ENCODE data around the gene SAA1.
A peak's percentile ranks its signal among the peaks of the same experiment; 100 is the strongest.
"Not testable (repeated sequence)": the region's sequence is repeated elsewhere in the genome, so short reads cannot be mapped to it uniquely, and the experiment has no call there.

The SAA1 gene

DNA sequence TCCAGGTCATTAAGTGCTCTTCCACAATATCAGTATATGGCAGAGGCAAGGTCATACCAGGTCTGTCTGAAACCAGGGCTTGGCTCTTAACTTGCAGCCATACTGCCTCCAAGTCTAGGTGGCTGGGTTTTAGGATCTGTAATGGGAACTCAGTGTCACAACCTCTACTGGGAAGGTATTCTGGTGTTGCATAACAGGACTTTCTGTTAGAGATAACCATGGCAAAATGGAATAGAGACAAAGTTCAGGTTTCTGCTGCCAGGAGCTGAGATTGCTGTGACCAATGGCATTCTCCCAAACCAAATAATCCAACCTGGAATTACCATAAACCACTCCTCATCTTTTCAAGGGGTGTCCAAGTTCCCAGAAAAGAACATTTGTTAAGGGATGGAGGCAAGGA lies 6.8 kb upstream of the SAA1 start:
- DNase-seq (ENCODE audit: low spot score), result no peak

DNA sequence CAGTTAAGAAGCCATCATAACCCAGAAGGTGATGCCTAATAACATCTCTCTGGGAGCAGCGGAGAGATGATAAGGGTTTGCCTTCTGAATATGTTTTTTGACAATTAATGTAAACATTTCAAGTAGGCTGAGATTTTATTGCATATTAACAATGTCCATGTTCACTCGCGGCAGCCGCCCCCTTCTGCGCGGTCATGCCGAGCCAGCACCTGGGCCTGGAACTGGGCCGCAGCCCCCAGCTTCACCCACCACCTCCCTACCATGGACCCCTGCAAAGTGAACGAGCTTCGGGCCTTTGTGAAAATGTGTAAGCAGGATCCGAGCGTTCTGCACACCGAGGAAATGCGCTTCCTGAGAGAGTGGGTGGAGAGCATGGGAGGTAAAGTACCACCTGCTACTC lies 4.3 kb upstream of the SAA1 start:
- no peak for DNase-seq (ENCODE audit: low spot score)

DNA sequence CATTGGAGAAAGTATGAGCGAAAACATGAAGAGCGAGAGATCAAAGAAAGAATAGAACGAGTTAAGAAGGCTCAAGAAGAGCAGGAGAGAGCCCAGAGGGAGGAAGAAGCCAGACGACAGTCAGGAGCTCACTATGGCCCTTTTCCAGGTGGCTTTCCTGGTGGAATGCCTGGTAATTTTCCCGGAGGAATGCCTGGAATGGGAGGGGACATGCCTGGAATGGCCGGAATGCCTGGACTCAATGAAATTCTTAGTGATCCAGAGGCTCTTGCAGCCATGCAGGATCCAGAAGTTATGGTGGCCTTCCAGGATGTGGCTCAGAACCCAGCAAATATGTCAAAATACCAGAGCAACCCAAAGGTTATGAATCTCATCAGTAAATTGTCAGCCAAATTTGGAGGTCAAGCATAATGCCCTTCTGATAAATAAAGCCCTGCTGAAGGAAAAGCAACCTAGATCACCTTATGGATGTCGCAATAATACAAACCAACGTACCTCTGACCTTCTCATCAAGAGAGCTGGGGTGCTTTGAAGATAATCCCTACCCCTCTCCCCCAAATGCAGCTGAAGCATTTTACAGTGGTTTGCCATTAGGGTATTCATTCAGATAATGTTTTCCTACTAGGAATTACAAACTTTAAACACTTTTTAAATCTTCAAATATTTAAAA lies 3.2 kb upstream of the SAA1 start:
- DNase-seq (ENCODE audit: low spot score), result peak; percentile 5

DNA sequence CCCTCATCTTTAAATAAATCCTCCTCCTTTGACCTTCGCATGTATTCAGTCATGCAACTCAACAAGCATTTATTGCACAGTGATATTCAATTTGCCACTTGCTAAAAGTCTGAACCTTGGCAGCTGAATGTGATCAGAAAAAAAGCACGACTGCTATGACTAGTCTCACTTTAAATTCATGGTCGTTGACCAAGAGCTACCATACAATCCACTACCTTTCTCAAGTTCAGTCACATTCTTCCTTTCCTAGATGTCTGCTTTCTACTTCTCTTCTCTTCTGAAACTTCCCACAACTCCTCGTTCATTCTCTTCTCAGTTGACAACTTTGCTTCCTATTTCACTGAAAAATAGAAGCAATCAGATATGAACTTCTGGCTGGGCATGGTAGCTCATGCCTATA lies 2.0 kb upstream of the SAA1 start:
- no peak for DNase-seq (ENCODE audit: low spot score)

DNA sequence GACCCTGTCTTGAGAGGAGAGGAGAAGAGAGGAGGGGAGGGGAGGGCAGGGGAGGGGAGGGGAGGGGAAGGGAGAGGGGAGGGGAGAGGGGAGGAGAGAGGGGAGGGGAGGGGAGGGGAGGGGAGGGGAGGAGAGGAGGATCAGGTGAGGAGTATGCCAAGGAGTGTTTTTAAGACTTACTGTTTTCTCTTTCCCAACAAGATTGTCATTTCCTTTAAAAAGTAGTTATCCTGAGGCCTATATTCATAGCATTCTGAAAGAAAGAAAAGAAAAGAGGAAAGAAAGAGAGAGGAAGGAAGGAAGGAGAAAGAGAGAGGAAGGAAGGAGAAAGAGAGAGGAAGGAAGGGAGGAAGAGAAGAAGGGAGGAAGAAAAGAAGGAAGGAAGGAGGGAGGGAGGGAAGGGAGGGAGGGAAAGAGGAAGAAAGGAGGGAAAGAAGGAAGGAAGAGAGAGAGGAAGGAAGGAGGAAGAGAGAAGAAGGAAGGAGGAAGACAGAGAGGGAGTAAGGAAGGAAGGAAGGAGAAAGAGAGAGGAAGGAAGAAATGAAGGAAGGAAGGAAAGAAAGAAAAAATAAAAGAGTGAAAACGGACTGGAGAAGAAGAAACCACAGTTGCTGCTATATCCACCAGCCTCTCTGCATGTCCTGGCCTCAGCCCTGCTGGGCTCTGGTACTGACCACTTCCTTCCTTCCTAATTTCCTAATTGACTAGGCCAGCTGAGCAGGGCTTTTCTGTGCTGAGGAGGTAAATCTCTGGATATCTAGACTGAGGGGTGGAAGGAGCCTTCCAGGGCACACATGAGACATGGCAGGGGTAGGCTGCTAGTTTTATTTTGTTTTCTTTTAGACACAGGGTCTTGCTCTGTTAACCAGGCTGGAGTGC lies 1.1 kb upstream of the SAA1 start:
- DNase-seq (ENCODE audit: low spot score), result no peak

DNA sequence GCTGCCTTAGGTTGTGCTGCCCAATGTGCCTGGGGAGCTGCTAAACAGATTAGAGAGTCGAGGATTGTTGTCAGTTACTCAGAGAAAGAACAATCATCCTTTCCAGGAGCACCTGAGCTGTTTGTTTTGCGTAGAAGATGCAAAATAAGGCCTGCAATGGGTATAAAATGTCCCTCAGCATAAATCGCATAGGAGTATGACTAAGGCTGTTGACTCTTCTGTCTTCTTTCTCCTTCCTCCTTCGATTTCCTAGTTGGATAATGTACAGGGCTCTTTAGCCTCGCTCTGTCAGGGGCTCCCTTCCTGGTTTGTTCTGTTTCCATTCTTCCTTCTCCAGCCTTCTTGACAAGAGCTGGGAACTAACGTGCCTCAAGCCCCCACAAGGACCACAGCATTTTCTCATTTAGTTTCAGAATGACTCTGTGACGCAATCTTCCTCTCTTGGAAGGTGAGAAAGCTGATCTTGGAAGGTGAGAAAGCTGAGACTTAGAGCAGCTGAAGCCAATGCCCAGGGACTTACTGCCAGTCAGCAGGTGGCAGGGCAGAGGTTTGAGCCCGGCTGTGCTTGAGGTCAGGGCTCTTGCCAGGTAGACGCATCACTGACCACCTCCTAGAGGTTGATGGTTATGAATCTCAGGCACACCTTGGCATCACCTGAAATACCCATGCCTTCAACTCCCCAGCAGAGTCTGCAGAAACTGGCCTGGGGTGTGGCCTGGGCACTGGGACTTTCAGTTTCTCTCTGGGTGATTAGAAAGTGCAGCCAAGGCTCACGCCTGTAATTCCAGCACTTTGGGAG lies 1.5 kb downstream of the SAA1 start:
- DNase-seq (ENCODE audit: low spot score), result not testable (repeated sequence)

DNA sequence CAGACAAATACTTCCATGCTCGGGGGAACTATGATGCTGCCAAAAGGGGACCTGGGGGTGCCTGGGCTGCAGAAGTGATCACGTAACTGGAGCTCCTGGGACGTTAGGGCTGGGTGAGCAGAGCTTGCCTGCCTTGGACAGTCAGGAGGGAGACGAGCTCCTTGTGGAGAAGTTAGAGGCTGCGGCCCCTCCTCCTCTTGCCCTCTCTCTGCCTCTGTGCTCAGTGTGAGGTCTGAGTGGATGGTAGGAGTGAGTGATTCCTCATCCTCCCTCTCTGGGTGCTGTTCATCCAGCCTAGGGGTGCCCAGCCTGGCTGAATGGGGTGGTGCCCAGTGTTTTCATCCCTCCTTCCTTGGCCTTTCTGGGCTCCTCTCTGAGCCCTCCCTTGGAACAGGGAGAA lies 3.2 kb downstream of the SAA1 start:
- not testable (repeated sequence) for DNase-seq (ENCODE audit: low spot score)

DNA sequence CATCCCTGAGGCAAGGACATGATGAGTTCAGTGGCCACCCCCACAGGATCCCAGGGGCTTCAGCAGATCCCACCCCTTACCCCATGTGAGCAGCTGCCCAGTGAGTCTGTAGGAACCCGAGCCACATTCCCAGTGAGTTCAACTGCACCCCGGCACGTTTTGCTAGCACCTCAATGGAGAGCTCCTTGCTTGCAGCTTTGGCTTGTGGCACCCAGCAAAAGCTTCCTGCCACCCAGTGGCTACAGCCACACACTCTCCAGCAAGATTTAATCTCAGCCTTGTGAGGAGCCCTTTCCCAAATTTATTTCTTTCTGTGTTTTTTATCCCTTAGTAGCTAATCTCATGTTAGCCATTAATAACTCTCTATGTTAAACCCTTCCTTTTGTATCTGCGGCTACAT lies 4.0 kb downstream of the SAA1 start:
- no peak for DNase-seq (ENCODE audit: low spot score)

DNA sequence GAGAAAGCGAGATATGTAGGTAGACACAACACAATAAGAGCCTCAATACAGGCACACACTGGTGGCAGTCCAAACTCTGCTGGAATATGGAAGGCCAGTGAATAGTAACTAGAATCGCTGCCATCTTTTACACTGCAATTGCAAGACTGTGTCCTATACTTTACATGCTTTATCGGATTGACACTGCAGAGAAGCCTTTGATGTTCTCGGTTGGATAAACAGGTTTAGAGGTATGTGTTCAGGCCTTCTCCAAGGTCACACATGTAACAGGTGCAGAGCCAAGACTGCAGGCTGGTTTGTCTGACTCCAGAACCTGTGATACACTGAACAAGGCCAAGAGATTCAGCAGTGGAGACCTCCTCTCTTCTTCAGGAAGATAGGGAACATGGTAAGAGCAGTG lies 5.1 kb downstream of the SAA1 start:
- DNase-seq (ENCODE audit: low spot score), result no peak

DNA sequence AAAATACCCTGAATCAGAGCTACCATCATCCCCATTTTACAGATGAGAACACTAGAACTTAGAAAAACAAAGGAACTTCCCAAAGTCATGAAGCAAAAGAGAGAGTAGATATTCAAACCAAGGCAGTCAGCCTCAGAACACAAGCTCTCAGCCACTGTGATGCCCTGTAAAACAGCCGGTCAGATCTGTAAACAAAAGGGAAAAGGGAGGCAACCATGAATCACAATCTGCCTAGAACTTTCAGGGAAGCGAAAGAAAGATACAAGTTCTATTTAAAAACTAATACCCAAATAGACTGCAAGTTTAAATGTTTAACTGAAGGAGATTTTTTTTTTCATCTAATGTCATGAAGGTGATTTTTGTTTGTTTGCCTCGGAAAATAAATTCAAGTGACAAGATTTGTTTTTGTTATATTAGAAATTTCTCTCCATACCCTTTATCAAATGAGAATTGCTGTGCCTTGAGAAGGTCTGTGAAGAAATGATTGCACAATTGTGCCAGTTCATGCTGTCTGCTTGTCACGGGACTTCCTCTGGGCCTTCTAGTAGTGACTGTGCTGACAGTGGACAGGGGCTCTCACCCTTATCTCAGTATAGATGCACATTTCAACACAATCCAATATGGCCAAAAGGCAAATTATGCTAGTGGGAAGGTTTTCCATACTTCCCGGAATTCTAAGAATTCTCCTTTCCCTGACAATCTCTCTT lies 11.7 kb downstream of the SAA1 start:
- DNase-seq (ENCODE audit: low spot score), result no peak

DNA sequence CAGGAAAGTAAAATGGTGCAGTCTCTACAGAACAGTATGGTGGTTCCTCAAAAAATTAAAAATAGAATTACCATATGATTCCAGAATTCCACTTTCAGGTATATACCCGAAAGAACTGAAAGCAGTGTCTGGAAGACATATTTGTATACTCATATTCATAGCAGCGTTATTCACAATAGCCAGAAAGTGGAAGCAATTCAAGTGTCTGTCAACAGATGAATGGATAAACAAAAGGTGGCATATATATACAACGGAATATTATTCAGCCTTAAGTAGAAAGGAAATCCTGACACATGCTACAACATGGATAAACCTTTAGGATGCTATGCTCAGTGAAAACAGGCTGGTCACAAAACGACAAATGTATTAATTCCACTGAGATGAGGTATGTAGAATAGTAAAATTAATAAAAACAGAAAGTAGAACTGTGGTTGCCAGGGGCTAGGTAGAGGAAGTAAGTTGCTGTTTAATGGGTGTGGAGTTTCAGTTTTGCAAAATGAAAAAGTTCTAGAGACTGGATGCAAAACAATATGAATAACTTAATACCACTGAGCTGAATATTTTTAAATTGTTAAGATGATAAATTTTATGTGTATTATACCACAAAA lies 14.5 kb downstream of the SAA1 start:
- DNase-seq (ENCODE audit: low spot score), result no peak

DNA sequence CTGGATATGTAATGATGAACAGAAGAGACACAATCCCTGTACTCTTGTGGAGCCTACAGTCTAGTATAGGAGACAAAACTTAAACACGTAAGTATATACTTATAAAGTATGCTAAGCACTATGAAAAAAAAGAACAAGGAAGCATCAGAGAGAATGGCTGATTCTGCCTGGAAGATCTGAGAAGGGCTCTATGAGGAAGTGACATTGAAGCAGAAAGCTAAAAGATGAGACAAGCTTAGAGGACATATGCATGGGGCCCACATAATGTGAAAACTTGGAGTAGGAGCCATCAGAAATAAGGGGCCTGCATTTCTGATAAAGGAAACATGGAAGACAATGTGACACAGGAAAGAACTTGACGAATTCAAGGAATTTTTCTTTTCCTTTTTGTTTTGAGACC lies 16.6 kb downstream of the SAA1 start:
- DNase-seq (ENCODE audit: low spot score), result no peak

DNA sequence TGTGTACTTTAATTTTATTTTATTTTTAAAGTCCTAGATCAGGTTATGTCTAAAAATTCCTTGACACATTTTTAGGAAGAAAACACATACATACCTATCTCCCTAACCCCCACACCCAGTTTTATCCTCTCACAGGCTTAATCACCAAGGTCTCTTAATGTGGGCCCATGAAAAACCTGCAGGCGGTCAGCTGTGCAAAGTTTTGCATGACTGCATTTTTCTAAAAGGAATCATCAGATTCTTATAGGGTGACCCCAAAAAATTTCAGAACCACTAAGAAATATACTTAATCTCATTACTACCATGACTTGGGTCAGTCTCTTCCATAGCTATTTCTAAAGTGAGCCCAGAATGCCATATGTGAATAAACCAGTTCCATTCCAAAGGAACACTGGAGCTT lies 19.8 kb downstream of the SAA1 start:
- no peak for DNase-seq (ENCODE audit: low spot score)

DNA sequence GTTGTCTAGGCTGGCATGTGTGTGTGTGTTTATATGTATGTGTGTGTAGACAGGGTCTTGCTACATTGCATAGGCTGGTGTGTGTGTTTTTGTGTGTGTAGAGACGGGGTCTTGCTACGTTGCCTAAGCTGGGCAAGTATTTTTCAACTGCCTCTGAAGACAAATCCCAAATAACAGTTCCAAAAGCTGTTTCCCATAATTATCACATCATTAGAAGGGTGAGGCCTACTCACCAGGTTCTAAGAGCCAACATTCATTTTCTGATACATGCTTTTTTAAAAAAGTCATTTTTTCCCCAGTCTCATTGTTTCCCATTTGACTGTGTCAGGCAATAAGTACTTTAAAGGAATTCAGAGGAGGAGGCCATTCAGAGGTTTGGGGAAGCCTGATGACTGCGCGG lies 22.8 kb downstream of the SAA1 start:
- DNase-seq (ENCODE audit: low spot score), result no peak

DNA sequence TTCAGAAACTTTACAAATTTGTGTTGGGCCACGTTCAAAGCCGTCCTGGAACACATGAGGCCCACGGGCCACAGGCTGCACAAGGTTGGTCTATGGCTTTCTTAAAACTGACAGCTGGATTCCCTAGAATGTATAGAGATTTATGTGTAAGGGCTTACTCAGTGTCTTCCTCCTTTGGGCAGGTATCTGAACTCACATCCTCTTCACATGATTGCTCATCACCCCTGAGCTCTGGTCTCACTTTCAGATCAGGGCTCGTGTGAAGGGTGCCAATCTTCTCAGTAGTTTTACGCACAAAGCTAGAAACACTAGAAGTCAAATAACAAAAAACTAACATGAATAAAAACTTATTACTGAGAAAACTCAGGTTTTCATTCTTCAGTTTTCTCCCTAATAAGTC lies 28.8 kb downstream of the SAA1 start:
- DNase-seq (ENCODE audit: low spot score), result no peak

DNA sequence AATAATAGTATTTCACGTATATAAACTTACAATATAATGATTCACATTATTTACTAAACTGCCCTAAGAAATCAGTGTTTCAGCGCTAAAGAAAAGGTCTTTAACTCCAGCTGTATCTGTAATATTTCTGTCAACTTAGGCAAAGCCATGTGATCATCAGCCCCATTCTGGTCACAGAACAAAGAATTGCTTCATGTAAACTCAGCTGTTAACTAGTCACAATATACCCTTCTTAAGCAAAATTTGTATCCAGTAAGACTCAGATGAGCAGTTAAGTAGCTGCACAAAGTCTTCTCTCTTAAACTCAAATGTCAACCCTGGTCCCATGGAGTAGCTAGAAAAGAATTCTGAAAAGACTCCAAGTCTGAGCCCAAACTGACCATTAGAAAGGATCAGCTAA lies 29.3 kb downstream of the SAA1 start:
- no peak for DNase-seq (ENCODE audit: low spot score)

DNA sequence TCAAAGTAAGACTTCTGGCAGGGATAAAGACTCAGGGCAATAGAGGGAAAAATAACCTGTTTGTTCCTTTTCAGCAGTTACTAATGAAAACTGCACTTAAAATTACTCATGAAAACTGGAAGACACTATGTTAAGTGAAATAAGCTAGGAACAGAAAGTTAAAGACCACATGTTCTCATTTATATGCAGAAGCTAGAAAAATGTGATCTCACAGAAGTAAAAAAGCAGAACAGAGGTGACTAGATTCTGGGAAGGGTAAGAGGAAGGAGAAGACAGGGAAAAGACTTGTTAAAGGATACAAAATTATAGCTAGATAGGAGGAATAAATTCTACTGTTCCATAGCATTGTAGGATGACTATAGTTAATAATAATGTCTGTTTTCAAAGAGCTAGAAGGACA lies 33.7 kb downstream of the SAA1 start:
- DNase-seq (ENCODE audit: low spot score), result no peak

DNA sequence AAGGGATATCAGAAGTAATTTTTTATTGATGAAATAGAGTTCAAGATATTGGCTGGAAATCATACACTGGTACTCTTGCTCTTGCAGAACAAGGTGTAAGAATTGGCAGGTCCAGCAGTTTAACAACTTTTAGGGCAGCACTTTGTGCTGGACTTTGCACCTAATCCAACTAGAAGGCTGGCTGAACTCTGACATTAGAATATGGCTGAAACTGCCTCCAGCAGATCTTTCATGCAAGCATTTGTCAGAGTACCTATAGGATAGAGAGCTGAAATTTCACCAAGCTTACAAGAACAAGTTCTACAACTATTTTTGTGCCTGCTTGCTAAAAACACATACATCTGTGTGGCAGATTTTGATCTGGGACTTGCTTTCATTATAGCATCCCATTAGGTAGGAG lies 38.7 kb downstream of the SAA1 start:
- DNase-seq (ENCODE audit: low spot score), result no peak

DNA sequence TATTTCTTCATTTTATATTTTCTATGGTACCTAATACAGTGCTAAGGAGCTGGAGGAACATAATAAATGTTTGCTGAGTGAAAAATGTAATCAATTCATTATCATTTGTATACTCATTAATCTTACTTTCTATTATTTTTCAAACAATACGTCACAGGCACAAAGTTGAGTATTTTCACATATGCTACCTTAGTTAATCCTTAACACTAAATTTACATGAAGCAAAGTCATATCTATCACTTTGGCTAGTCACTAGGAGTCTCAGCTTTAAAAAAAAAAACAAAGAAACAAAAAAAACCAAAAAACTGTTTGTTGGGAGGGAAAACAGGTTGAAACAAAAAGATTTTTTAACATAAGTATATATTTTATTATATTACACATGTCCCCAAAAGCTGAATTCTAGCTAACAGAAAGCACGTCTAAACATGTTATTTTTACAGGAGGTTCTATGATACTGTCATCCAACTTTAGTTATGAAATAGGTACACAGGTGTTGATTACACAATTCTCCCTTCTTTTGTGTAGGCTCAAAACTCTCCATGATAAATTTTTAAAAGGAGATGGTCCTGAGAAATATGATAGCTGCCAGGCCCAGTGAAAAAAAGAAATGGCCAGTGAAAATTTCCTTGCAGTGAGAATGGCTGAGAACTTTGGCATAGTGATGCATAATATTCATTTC lies 41.5 kb downstream of the SAA1 start:
- no peak for DNase-seq (ENCODE audit: low spot score)

DNA sequence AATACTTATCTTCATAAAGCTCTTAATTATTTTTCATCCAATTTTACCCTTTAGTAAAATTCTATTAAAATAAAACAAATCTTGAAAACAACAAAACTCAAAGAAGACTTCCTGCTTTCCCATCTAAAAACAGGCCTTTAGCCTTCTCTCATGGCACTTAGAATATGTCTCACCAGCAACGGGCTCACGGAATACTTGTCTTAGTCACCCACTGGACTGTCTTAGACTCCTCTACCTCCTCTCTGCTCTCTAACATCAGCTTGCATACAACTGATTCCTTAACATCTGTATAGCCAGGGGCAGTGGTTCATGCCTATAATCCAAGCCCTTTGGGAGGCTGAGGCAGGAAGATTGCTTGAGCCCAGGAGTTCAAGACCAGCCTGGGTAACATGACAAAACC lies 42.2 kb downstream of the SAA1 start:
- no peak for DNase-seq (ENCODE audit: low spot score)

DNA sequence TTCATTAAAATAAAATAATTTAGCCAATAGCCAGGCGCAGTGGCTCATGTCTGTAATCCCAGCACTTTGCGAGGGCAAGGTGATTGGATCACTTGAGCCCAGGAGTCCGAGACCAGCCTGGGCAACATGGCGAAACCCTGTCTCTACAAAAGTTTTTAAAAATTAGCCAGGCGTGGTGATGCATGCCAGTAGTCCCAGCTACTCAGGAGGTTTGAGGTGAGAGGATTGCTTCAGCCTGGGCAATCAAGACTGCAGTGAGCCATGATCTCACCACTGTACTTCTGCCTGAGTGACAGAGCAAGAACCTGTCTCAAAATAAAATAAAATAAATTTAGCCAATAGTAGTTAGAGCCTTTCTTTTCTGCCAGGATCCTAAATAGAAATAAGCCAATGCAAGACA lies 43.6 kb downstream of the SAA1 start:
- DNase-seq (ENCODE audit: low spot score), result no peak
